Measurements from ENCODE around the gene AICDA.
A peak's percentile ranks its signal among the peaks of the same experiment; 100 is the strongest.
"Not testable (repeated sequence)": the region's sequence is repeated elsewhere in the genome, so short reads cannot be mapped to it uniquely, and the experiment has no call there.

AICDA gene

DNA sequence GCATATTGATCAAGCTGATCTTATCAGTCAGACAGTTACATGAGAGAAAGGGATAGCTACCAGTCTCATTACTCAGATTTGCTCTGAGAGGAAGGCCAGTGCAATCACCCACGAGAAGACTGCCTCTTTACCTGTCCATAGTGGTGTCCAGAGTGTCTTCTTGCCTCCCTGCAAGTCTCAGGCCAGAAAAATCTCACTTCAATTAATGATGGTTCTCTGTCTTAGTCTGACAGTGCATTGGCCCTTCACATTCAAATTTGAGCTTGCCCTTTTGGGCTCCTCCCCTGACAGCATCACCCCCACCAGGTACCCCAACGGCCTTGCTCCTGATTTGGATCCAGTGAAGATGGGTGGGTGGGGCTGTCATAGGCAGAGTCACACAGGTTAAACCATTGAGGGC, at the start of gene AICDA:
Gene AICDA, minus strand, starts transcription at position 231 of the 400 bp plus-strand sequence. Its CDS starts 92 bp downstream, at position 139.
- DNase-seq (ENCODE audit: low read depth, low spot score) = no peak

DNA sequence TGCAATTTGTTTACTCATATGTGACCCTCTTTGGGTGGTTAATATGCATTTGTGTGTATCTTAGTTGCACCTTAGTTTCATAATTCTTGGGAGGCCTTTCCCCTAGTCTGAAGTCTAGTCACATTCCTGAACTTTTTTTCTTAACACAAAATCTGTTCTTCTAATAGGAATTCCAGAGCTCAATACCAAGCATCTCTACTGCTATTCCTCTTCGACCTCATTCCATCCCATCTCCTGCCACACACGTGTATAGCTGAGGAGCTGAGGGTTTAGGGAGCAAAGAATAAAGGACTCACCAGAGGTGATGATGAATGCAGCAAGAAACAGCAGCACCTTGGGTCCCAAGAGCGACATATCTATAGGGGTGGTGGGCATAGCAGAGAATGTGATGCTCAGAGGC, 49.1 kb upstream of the AICDA start:
- no peak for DNase-seq (ENCODE audit: low read depth, low spot score)

- no peak for DNase-seq (ENCODE audit: low read depth, low spot score)
Observed at GRCh38 chr12:8661016-8661415, 48.4 kb upstream of the AICDA start.

GRCh38 chr12:8658346-8658745, 45.7 kb upstream of the AICDA start:
- DNase-seq (ENCODE audit: low read depth, low spot score) = no peak

DNA sequence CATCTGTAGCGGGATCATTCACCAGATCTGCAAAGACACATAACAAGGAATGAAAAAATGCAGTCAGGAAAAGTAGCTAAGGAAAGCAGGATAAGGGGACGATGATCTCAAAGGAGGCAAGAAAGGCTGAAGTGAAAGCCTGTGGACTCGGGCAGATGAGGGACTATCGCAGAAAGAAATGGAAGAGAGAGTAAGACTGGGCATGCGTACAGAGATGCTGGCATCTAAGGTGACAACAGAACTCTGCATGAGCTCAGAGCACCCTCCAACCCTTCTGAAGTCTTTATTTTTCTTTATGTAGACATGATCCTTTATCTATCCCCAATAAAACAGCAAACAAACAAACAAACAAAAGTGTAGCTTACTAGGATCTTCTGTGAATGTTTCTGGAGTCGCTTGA, 42.8 kb upstream of the AICDA start:
- DNase-seq (ENCODE audit: low read depth, low spot score) = no peak

GRCh38 chr12:8648576-8649205, 36.0 kb upstream of the AICDA start:
- no peak for DNase-seq (ENCODE audit: low read depth, low spot score)

DNA sequence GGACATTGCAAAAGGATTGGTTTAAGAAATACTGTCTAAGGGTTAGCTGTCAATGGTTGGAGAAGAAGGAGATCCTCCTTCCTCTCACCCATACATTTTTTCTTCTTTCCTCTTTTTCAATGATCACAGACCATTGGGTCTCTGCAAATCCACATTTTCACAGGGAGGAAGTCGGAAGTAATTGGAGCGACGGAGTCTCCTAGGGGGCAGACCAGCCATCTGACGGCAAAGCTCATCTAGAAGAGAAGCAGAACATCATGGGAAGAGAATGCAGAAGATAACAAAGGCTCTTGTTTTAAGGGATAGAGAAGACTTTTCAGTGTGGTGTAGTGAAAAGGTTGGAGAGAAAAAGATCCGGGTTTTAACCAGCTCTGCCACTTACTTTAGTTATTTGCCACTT, 35.3 kb upstream of the AICDA start:
- DNase-seq (ENCODE audit: low read depth, low spot score) = no peak

DNA sequence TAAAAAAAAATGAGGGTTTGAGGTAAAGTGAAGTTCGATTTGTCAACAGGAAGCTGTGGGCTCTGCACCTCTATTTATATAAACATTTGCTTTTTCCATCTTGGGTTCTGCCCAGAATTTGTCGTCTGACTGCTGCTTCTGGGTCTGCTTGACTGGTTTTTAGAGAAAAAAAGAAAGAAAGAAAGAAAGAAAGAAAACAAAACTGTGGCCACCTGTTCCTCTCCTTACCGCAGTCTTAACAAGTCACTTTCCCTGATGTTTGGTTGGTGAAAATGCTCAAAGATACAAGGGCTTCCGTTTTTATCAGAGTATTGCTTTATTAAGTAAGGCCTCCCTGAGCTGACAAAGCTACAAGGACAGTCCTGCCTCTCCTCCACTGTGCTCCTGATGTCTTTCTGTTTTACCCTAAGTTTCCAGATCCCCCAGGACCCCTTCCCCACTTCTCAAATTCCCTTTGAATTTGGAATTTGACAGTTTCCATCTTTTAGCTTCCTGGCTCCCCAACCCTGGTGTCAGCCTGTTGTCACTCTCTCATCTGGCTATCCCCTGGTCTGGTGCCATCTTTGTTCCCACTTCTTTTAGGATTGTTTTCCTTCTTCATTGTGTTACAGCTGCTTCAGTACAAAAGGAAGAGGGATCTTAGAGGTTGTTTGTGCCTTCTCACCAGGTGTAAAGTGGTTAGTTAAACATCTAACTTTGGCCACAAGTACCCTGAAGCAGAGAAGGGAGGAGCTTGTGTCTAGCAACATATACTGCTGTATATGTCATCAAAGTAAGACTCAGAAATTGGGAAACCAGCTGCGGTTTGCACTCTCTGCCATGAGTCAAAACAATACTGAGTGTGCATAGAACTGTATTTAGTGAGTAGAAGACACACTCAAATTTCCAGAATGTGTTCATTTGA, 31.9 kb upstream of the AICDA start:
- DNase-seq (ENCODE audit: low read depth, low spot score) = no peak

DNA sequence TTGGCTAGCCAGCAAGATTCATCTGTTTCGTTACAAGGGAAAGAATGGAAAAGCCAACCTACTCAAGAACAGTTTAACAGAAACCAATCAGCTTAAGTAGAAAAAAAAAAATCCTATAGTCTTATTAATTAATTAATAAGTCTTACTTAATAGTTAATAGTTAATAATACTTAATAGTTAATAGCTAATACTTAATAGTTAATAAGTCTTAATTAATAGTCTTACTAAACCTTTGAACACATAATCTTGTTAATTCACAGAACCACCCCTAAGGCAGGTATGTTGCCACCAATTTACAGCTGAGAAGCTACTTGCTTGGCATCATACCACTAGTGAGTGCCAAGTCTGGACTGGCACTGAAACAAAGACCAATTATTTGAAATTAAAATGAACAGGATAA, 30.1 kb upstream of the AICDA start:
- no peak for DNase-seq (ENCODE audit: low read depth, low spot score)

- no peak for DNase-seq (ENCODE audit: low read depth, low spot score)
Observed at GRCh38 chr12:8639936-8640335, 27.3 kb upstream of the AICDA start.

DNA sequence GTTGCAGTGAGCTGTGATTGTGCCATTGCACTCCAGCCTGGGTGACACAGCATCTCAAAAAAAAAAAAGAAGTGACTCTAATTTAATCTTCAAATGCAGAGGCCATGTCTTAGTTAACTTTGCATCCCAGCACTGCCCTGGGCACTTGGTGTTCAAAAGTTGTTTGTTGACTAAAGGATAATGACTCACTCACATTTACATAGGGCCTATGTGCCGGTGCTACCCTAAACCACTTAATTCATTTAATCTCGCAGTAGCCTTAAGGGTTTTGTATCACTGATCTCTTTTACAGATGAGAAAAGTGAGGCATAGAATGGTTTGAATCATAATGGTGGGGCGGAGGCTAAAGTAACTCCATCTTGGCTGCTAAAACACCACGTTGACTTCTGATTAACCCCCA, 26.3 kb upstream of the AICDA start:
- no peak for DNase-seq (ENCODE audit: low read depth, low spot score)

GRCh38 chr12:8637666-8638065, 25.0 kb upstream of the AICDA start:
- no peak for DNase-seq (ENCODE audit: low read depth, low spot score)

GRCh38 chr12:8637244-8637643, 24.6 kb upstream of the AICDA start:
- DNase-seq (ENCODE audit: low read depth, low spot score) = no peak

- DNase-seq (ENCODE audit: low read depth, low spot score) = no peak
Observed at GRCh38 chr12:8636581-8636980, 23.9 kb upstream of the AICDA start.

GRCh38 chr12:8636007-8636346, 23.3 kb upstream of the AICDA start:
- not testable (repeated sequence) for DNase-seq (ENCODE audit: low read depth, low spot score)

DNA sequence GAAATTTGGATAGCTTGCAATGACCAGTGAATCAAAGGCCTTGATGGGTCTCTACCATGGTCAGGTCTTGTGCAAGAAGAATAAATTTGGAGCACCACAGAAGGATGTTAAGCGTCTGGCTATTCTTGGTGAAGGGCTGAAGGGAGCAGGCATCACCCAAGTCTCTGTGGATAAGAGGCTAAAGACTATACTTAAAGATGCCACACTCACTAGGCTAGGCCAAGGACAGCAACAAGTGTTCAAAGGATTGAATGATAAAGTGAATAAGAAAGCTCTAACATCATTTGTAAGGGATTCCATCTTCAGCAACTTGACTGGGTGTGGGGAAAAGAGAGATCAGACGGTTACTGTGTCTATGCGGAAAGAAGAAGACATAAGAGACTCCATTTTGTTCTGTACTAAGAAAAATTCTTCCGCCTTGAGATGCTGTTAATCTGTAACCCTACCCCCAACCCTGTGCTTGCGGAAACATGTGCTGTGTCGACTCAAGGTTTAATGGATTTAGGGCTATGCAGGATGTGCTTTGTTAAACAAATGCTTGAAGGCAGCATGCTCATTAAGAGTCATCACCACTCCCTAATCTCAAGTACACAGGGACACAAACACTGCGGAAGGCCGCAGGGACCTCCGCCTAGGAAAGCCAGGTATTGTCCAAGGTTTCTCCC, 22.8 kb upstream of the AICDA start:
- peak; percentile 52 for DNase-seq (ENCODE audit: low read depth, low spot score)

DNA sequence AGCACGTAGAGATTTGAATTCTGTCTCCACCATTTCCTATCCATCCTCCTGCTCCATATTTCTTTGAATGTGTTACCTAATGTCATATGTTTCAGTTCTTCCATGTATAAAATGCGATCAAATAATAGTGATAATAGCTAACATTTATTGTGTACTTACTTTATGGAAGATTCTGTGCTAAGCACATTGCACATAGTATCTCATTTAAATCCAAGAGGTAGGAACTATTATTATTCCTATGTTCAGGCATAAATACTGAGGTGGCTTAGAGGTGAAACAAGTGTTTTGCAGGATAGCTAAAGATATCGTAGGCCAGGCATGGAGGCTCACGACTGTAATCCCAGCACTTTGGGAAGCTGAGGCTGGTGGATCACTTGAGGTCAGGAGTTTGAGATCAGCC, 17.5 kb upstream of the AICDA start:
- no peak for DNase-seq (ENCODE audit: low read depth, low spot score)

- no peak for DNase-seq (ENCODE audit: low read depth, low spot score)
Observed at GRCh38 chr12:8629486-8630033, 16.9 kb upstream of the AICDA start.

DNA sequence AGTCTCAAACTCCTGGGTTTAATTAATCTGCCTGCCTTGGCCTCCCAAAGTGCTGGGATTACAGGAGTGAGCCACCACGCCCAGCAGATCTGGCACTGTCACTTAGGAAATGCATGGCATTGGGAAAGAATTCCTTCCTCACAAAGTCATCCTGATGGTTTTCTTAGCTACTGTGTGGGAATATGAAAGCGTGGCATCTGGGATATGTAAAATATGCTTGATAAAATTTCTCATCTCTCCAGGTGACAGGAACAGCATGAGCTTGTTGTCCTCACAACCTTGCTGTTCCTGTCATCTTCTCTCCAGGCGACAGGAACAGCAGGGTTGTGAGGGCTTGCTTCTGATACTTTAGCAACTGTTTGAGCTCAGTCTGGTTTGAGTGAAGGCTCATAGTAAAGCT, 16.1 kb upstream of the AICDA start:
- DNase-seq (ENCODE audit: low read depth, low spot score) = no peak

DNA sequence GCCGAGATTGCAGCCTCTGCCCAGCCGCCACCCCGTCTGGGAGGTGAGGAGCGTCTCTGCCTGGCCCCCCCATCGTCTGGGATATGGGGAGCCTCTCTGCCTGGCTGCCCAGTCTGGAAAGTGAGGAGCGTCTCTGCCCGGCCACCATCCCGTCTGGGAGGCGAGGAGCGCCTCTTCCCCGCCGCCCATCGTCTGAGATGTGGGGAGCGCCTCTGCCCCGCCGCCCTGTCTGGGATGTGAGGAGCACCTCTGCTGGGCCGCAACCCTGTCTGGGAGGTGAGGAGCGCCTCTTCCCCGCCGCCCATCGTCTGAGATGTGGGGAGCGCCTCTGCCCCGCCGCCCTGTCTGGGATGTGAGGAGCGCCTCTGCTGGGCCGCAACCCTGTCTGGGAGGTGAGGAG, 12.1 kb upstream of the AICDA start:
- DNase-seq (ENCODE audit: low read depth, low spot score) = not testable (repeated sequence)

DNA sequence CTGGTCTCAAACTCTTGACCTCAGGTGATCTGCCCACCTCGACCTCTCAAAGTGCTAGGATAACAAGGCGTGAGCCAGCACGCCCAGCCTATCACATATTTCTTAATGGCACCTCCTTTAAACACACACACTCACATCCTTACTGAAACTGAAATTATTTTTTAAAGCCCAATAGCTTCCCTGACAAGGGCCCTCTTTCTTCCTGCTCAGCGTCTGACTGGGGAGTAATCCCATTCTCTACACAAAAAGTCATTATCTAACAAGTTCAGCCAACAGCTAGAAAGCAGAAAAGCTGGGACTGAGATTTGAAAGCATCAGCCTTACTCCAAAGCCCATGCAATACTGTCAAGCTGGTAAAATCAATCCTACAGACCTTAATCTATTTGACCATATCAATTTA, 10.0 kb upstream of the AICDA start:
- DNase-seq (ENCODE audit: low read depth, low spot score) = no peak

GRCh38 chr12:8615206-8615605, 2.5 kb upstream of the AICDA start:
- DNase-seq (ENCODE audit: low read depth, low spot score) = no peak
